Measurements from ENCODE around the gene OR9Q2. TPM values are rescaled to one million over a fixed set of nuclear protein-coding genes. Genes with fewer than 3 reads are reported as not detected.
"Not testable (repeated sequence)": the region's sequence is repeated elsewhere in the genome, so short reads cannot be mapped to it uniquely, and the experiment has no call there.

The OR9Q2 gene, protein sequence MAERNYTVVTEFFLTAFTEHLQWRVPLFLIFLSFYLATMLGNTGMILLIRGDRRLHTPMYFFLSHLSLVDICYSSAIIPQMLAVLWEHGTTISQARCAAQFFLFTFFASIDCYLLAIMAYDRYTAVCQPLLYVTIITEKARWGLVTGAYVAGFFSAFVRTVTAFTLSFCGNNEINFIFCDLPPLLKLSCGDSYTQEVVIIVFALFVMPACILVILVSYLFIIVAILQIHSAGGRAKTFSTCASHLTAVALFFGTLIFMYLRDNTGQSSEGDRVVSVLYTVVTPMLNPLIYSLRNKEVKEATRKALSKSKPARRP
- not detected in 2 replicates for total RNA-seq (2014; rRNA removed; shearing (Covaris generic))

DNA sequence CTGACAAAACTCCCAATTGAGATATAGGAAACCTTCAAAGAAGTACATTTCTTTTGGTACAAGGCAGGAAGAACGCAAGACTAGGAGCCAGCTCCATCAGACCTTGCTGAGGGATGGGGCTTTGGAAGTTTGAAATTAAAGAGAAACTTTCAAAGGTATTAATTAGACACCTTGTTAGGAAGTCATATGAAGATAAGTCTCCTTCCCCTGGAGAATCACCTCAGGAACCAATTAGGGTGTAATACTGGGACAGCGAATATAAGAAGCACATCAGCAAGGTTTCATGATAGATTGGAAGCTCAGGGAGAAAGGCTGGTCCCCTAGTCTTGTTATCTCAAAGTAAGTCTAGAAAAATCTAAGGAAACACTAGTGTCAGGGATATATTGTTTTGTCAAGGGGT, at the start of gene OR9Q2:
Gene OR9Q2 (plus strand): TSS at position 301 of the 400 bp plus-strand sequence. CDS start 1,421 bp downstream, outside the sequence.
- no peak for DNase-seq (ENCODE audit: low read depth)

DNA sequence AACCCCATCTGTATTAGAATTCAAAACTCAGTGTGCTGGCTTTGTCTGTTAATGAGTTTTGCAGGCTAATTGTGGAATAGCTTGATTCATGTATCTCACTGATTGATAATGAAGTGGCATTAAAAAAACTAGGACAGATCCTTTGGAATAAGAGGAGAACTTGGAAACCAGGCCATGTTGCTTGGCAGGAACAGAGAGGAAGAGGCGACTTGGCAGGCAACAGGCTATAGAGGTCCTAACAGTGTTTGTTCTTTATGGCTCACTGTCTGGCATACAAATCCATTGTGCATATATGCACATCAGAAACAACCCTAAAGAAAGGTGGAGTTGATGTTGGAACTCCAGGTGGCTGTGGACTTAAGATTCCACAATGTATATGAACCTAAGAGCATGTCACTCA, 46.1 kb upstream of the OR9Q2 start:
- DNase-seq (ENCODE audit: low read depth): no peak

DNA sequence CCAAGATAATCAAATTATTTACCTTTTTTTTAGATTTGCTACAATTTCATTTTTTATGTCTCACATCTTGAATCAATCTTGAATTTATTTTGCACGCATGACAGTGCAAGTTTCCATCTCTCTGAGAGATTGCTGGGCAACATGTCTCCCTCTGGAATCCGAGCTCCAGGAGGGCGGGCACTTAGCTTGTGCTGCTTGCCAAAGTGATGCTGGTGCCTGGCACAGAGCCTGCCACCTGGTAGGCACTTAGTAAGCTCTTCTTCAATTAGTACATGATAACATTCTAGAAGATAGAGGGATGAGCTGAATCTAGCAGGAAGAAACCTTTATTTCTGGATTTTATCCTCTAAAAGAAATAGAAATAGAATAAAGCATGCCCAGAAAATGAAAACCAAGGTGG, 36.1 kb upstream of the OR9Q2 start:
- no peak for DNase-seq (ENCODE audit: low read depth)

DNA sequence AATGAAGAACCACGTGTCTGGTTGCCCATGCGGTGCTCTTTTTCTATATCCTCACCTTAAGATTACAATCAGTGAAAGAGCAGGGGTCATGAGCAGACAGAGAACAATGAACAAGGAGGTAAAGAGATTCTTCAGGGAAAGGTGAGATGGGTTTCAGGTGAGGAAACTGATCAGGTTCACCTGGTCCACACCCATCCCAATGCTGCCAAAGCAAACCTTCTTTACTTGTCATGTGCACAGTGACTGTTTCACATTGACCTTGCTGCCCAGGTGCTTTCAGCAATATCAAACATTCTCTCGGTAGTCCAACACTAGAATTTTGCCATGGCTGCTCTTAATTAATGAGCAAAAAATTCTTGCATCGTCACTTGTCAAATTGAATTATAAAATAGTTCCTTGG, 24.5 kb upstream of the OR9Q2 start:
- no peak for DNase-seq (ENCODE audit: low read depth)

DNA sequence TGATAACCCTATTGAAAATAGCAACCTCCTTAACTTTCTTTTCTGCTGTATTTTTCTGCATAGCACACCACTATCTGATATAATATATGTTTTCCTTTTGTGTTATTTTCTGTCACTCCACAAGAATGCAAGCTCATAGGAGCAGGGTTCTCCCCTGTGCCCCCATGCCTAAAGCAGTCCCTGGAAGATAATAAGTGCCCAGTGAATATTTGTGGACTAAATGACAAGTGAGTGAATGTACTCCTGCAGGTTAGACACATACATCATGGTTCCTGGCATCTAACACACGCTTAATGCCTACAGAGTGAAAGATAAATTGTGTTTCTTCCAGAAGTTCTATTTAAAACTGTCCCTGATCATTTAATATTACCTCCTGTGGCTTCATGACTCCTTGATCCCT, 23.9 kb upstream of the OR9Q2 start:
- no peak for DNase-seq (ENCODE audit: low read depth)

DNA sequence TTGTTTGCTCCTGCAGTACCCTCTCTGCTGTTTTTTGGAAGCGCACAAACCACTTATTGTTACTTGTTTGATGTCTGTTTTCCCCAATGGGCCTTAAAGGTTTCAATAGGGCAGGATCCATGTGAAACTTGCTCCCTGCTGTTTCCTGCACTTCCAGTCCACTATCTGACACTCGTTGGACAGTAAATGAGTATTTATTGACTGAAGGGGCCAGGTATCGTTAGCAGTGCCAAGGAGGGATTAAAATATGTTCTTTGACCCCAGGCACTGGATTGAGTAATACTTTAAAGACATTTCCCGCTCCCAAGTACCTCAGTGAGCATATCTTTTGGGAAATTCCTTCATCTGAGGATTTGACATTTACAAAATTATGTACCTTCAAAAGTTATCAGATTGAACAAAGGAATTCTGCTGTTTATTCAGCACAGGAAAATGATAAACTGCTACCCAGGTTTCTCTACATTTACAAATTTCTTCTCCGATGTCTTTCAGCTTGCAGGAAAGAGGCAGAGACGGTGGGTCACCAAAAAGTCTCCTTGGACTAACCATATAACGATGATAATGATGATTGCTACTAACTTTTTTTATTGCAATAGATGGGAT, 23.3 kb upstream of the OR9Q2 start:
- DNase-seq (ENCODE audit: low read depth): no peak

DNA sequence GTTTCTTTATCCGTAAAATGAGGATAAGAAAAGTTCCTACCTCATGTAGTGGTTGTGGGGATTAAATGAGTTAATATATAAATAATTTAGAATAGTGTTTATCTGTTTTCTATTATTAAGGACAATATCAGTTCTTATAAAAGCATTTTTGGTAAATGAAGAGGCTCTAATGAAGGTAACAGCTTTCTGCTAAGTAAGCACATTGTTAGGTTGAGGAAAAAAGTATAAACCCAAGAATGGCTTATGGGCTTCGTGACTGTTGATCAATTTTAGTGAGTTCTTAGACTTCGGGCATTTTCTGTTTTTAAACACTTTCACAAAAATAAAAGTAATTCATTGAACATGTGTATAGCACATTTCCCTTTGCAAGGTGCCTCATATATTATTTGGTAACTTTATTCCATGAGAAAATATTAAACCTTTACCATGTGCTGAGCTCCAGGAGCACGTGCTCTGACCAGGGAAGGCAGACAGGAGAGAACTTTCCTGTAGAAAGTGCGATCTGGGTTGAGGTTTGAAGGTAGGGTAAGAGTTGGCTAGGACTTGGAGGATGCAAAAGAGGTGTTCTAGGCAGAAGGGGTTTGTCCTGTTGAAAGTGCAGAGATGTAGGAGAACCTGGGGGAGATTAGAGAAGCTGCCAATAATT, 11.3 kb upstream of the OR9Q2 start:
- DNase-seq (ENCODE audit: low read depth): no peak

DNA sequence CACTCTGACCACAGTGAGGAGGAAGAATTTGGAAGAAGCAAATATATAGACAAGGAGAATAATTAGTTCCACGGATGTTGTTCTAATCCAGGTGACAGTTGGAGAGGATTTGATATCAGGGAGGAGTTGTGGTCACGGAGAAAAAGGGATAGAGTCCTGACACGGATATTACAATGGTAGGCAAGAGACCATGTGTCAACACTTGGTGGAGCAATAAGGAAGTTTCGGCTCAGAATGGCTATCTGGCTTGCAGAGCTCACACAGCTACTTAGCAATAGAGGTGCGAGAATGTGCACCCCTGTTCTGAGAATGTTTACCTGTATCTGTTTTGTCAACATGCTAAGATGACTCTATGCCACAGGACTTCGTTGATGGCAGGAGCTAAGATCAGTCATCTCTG, 10.4 kb upstream of the OR9Q2 start:
- no peak for DNase-seq (ENCODE audit: low read depth)

DNA sequence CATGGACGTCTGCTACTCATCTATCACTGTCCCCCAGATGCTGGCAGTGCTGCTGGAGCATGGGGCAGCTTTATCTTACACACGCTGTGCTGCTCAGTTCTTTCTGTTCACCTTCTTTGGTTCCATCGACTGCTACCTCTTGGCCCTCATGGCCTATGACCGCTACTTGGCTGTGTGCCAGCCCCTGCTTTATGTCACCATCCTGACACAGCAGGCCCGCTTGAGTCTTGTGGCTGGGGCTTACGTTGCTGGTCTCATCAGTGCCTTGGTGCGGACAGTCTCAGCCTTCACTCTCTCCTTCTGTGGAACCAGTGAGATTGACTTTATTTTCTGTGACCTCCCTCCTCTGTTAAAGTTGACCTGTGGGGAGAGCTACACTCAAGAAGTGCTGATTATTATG, 9.2 kb upstream of the OR9Q2 start:
- DNase-seq (ENCODE audit: low read depth): no peak

DNA sequence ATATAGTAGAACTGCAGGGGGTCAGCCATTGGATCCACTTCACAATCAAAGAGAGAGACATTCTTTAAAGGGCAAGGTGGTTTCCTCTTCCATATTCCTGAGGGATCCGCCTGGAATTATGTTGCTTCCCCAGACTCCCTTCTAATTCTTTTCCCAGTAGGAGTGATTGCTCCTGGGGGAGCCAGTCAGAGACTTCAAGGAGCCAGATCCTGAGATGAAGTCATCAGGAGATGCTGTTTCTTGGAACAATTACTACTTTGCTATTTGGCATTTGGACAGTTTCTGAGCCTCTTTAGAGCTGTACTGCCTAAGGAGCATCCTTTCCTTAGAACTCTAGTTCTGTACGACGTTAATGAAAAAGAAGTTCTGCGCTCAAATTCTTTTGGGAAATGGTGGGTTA, 1.9 kb upstream of the OR9Q2 start:
- DNase-seq (ENCODE audit: low read depth): no peak

DNA sequence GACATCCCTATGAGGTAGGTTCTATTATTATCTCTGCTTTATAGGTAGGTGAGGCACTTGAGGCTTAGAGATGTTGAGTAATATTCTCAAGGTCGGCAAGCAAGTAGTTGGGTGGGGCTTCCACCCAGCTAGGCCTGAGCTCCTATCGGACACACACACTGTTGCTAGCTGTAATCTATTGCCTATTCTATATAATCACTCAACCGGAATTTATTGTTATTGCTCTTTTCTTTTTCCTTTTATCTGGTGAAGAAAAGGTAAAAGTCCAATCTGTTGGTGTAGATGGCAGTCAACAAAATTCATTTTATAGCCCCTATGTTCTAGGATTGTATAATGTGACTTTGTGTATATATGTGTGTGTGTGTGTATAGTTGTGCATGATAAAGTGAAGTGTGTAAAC, 3.4 kb downstream of the OR9Q2 start:
- no peak for DNase-seq (ENCODE audit: low read depth)

DNA sequence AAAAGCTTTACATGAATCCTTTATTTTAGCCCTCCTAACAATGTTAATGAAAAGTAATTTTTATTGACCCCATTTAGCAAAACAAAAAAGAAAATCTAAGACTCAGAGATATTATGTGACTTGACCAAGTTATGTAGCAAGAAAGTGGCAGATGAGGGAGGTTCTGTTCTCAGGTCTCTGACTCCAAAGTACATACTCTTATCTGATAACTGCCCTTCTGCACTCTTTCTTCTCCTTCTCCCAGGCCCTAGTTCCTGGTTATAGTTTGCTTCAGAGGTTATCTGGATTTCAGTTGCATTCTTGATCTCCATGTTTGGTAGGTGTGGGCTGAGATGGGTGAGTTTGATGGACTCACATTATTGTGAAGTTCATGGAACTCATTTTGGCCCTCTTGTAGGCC, 4.5 kb downstream of the OR9Q2 start:
- no peak for DNase-seq (ENCODE audit: low read depth)

DNA sequence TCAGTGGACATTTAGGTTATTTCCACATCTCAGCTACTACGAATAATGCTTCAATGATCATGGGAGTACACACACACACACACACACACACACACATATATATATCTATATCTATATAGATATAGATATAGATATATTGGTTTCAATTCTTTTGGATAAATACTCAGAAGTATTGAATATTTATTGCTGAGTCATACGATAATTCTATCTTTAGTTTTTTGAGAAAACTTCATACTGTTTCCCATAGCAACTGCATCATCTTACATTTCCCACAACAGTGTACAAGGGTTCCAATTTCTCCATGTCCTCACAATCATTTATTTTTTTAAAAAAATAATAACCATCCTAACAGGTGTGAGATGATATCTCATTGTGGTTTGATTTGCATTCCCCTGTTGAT, 7.1 kb downstream of the OR9Q2 start:
- DNase-seq (ENCODE audit: low read depth): no peak

DNA sequence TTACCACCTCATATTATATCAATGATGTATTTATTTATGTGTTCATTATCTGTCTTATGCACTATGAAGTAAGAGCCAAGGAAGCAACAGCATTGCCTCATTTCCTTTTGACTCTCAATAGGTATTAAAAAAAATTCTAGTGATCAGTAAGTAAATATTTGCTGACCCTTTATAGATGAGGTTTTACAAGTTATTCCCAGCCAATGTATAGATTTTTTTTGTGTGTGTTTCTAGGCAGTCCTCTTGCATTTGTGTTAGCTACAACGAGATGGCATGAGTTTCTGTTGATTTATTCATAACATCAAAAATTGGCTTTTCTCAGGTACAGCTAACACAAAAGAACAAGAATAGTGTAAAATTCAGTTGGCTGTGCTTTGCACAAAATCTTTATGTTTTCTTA, 10.4 kb downstream of the OR9Q2 start:
- no peak for DNase-seq (ENCODE audit: low read depth)

DNA sequence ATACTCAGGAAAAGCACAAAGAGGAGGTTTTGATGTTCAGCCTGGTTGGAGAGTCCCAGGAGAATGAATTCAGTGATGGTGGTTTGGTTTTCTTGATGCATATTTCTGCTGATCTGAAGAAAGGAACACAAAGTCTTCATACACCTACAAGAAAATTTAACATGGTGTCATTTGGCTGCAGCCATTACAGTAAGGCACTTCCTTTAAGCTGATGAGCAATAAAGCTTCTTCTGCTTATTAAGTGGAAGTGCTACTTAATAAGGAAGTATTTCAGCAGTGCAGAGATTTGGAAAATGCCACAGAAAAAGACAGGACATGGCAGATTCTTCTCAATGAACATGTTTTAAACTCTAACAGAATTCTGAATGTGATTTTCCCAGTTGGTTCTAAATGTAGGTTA, 15.2 kb downstream of the OR9Q2 start, which contains the start of gene OR1S2:
Gene OR1S2 (minus strand): TSS at position 101 of the 400 bp plus-strand sequence. CDS start 0 bp downstream, at position 101.
- DNase-seq (ENCODE audit: low read depth): no peak

DNA sequence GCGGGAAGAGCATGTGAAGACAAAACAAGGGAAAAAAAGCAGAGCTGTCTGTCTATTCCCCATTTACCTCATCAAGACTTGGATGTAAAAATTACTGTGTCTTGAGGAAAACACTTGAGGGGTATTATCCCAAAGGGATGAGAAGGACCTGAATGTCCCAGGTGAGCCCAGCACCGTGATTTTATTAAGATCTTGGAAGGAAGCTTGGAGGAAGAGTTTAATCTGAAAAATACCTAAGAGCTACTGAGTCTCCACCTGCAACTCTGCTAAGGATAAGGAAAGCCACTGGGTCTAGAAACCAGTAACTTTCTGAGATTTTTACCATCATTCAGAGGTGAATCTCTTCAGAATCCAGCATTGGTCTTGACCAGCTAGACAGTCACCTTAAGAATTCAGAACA, 23.6 kb downstream of the OR9Q2 start, which contains the start of gene OR1S1:
Gene OR1S1 (plus strand): TSS at position 301 of the 400 bp plus-strand sequence.
- DNase-seq (ENCODE audit: low read depth): not testable (repeated sequence)

DNA sequence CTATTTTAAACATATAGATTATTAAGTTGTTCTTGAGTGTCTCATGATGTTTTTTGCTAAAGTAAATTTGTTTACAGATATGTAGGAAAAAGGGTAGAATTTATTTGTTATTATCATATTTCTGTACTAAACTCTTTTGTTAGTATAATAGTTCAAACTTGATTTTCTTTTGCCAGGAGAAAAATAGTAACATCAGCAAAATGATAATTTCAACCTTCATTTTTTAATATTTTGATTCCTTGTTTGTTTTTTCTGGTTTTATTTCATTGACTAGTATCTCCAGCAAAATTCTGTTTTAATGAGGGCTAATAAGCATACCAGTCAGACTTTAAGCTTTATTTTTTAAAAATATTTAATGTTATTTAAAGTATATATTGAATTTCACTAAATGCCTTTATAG, 27.6 kb downstream of the OR9Q2 start:
- DNase-seq (ENCODE audit: low read depth): no peak

DNA sequence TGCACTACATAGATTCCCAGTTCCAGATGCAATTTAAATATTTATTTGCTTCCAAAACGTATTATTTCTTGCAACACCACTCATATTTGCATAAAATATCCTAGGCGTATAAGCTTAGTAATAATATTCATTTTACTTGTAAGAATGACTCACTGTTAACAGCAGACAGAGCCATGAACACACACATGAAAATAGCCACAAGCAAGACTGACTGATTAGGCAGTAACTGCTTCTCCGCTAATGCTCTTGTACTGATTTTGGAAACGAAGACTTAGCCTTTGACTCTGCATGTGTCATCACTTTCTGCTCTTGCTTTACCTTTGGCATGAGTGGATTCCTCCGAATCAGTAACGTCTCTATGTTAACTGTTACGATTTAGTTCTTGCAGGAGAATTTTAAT, 33.9 kb downstream of the OR9Q2 start:
- no peak for DNase-seq (ENCODE audit: low read depth)

DNA sequence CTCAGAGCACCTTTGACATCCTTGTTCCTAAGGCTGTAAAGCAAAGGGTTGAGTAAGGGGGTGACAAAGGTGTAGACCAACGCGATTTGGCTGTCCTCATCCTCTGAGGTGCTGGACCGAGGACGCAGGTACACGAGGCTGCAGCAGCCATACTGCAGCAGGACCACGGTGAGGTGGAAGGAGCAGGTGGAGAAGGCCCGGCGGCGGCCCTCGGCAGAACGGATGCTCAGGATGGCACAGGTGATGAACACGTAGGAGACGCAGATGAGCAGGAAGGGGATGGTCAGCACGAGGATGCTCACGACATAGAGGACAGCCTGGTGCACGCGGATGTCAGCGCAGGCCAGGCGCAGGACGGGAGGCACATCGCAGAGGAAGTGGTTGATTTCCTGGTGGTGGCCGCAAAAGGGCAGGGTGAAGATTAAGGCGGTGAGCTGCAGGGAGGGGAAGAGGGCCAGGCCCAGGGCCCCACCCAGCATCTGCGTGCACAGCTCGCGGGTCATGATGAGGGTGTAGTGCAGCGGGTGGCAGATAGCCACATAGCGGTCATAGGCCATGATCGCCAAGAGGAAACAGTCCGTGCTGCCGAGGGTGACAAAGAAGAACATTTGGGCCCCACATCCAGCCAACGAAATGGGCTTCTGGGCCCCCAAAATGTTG, 39.2 kb downstream of the OR9Q2 start:
- no peak for DNase-seq (ENCODE audit: low read depth)

All from Daoy (cell line).